Endothelial cell (in vitro differentiated cells): ENCODE measurements around the gene RNU6-9. TPM values are rescaled to one million over a fixed set of nuclear protein-coding genes. Genes with fewer than 3 reads are reported as not detected.
A peak's percentile ranks its signal among the peaks of the same experiment; 100 is the strongest.

Source experiments
- DNase-seq: peaks from one replicate; pipeline ENCODE4 v3.0.0; 2021; ENCODE audit warnings: low spot score
- H3K27ac Mint-ChIP-seq: one replicate; pipeline ENCODE4 v1.8.0; 2021; ENCODE audit warnings: mixed read lengths, inconsistent platforms; ENCODE audit not compliant: unreplicated experiment
- H3K27me3 Mint-ChIP-seq: one replicate; pipeline ENCODE4 v1.8.0; 2021; ENCODE audit warnings: mild to moderate bottlenecking, moderate library complexity, mixed read lengths, inconsistent platforms; ENCODE audit not compliant: unreplicated experiment
- H3K36me3 Mint-ChIP-seq: one replicate; pipeline ENCODE4 v1.8.0; 2021; ENCODE audit warnings: mild to moderate bottlenecking, low read depth, mixed read lengths, inconsistent platforms; ENCODE audit not compliant: unreplicated experiment
- H3K4me1 Mint-ChIP-seq: one replicate; pipeline ENCODE4 v1.8.0; 2021; ENCODE audit warnings: mild to moderate bottlenecking, mixed read lengths, inconsistent platforms; ENCODE audit not compliant: unreplicated experiment
- H3K4me3 Mint-ChIP-seq: one replicate; pipeline ENCODE4 v1.8.0; 2021; ENCODE audit warnings: mild to moderate bottlenecking, mixed read lengths, inconsistent platforms; ENCODE audit not compliant: unreplicated experiment
- H3K9me3 Mint-ChIP-seq: one replicate; pipeline ENCODE4 v1.8.0; 2021; ENCODE audit warnings: mixed read lengths, inconsistent platforms; ENCODE audit not compliant: unreplicated experiment
- CTCF ChIP-seq: fragments of 200-600 bp; sonication (generic); IDR thresholded peaks from one replicate; pipeline ENCODE4 v1.5.0; 2021; ENCODE audit warnings: antibody characterized with exemption; ENCODE audit not compliant: unreplicated experiment
- total RNA-seq: library from RNA; stranded (reverse); fragmentation: NEBNext Ultra II Directional; extraction: Animal tissue kit (Norgen Biotek cat#: 25700); gene quantifications from one replicate; pipeline ENCODE4 v1.2.1, GENCODE V29; 2021; ENCODE audit not compliant: unreplicated experiment

RNU6-9 gene
- total RNA-seq, 1 donor from 2014 or later: not detected

- Mint-ChIP-seq H3K9me3 (no peaks in the 10 kb centered on the region), H3K4me3 (no peak overlapping the region), H3K4me1 (peaks cover 6% of the 10 kb centered on the region), H3K27ac (no peak overlapping the region), H3K36me3 (peaks cover 3% of the 10 kb centered on the region), H3K27me3 (peaks cover 5% of the 10 kb centered on the region)
- no peak for TF ChIP-seq CTCF
- DNase-seq: no peak
Measured at GRCh38 chr19:896434-896833, 3.1 kb downstream of the RNU6-9 start.

GRCh38 chr19:896999-897398 lies 3.7 kb downstream of the RNU6-9 start:
- no peak for TF ChIP-seq CTCF
- Mint-ChIP-seq H3K27ac (no peak overlapping the region), H3K9me3 (no peaks in the 10 kb centered on the region), H3K4me1 (peaks cover 6% of the 10 kb centered on the region), H3K36me3 (peaks cover 3% of the 10 kb centered on the region), H3K27me3 (peaks cover 5% of the 10 kb centered on the region), H3K4me3 (no peak overlapping the region)
- no peak for DNase-seq

- no peak for DNase-seq
- Mint-ChIP-seq H3K27me3 (peaks cover 5% of the 10 kb centered on the region), H3K27ac (no peak overlapping the region)
Measured at GRCh38 chr19:897442-898039, 4.3 kb downstream of the RNU6-9 start.

GRCh38 chr19:898663-899062 lies 5.4 kb downstream of the RNU6-9 start:
- Mint-ChIP-seq H3K4me1 (no peaks in the 10 kb centered on the region), H3K4me3 (no peak overlapping the region)

More at GRCh38 chr19:897442-898039, 4.3 kb downstream of the RNU6-9 start:
- TF ChIP-seq CTCF: peak; percentile 31
- peaks cover 6% of the 10 kb centered on the region for H3K4me1 Mint-ChIP-seq
- H3K9me3 Mint-ChIP-seq: no peaks in the 10 kb centered on the region
- peaks cover 6% of the 10 kb centered on the region for H3K36me3 Mint-ChIP-seq
- no peak overlapping the region for H3K4me3 Mint-ChIP-seq

More at GRCh38 chr19:898663-899062, 5.4 kb downstream of the RNU6-9 start:
- no peak for DNase-seq
- peaks cover 3% of the 10 kb centered on the region for H3K36me3 Mint-ChIP-seq
- peaks cover 4% of the 10 kb centered on the region for H3K27me3 Mint-ChIP-seq
- H3K27ac Mint-ChIP-seq: no peak overlapping the region
- H3K9me3 Mint-ChIP-seq: no peaks in the 10 kb centered on the region
- no peak for TF ChIP-seq CTCF
